H9 (cell line): ENCODE results near the gene TRIM59. TPM values are rescaled to one million over a fixed set of nuclear protein-coding genes. Genes with fewer than 3 reads are reported as not detected.

Source experiments
- DNase-seq: peaks from one replicate; pipeline ENCODE4 v3.0.0-alpha.2; 2017
- H2AFZ ChIP-seq: one replicate; pipeline ENCODE4 v1.6.1; 2013; ENCODE audit warnings: mild to moderate bottlenecking, low read length, control low read depth, moderate library complexity
- H2AK5ac ChIP-seq: 2 replicates; pipeline ENCODE4 v1.6.1; 2013; ENCODE audit warnings: low read length, control low read depth, mixed read lengths; ENCODE audit not compliant: insufficient read length
- H2BK120ac ChIP-seq: one replicate; pipeline ENCODE4 v1.6.1; 2013; ENCODE audit warnings: low read depth, mild to moderate bottlenecking, low read length, control low read depth, inconsistent platforms; ENCODE audit not compliant: poor library complexity, severe bottlenecking
- H2BK12ac ChIP-seq: 2 replicates; pipeline ENCODE4 v1.6.1; 2013; ENCODE audit warnings: low read length, control low read depth, mixed read lengths, low read depth; ENCODE audit not compliant: insufficient read length
- H2BK15ac ChIP-seq: 2 replicates; pipeline ENCODE4 v1.6.1; 2013; ENCODE audit warnings: low read depth, low read length, control low read depth
- H2BK20ac ChIP-seq: one replicate; pipeline ENCODE4 v1.6.1; 2013; ENCODE audit warnings: low read depth, mild to moderate bottlenecking, low read length, control low read depth, inconsistent platforms; ENCODE audit not compliant: poor library complexity, severe bottlenecking
- H2BK5ac ChIP-seq: 2 replicates; pipeline ENCODE4 v1.6.1; 2013; ENCODE audit warnings: low read length, control low read depth, mixed read lengths; ENCODE audit not compliant: insufficient read length
- H3K14ac ChIP-seq: 2 replicates; pipeline ENCODE4 v1.6.1; 2013; ENCODE audit warnings: low read length, control low read depth; ENCODE audit not compliant: insufficient read depth
- H3K18ac ChIP-seq: 2 replicates; pipeline ENCODE4 v1.6.1; 2013; ENCODE audit warnings: low read depth, mild to moderate bottlenecking, mixed read lengths, low read length, control low read depth; ENCODE audit not compliant: insufficient read length
- H3K23ac ChIP-seq: 2 replicates; pipeline ENCODE4 v1.6.1; 2013; ENCODE audit warnings: low read length, control low read depth, mixed read lengths, low read depth; ENCODE audit not compliant: insufficient read length
- H3K23me2 ChIP-seq: 2 replicates; pipeline ENCODE4 v1.6.1; 2013; ENCODE audit warnings: low read depth, mild to moderate bottlenecking, mixed read lengths, low read length, control low read depth; ENCODE audit not compliant: insufficient read length, poor library complexity, severe bottlenecking
- H3K27ac ChIP-seq: 2 replicates; pipeline ENCODE4 v1.5.1; 2013; ENCODE audit warnings: low read length, control low read depth, mixed read lengths, low read depth; ENCODE audit not compliant: insufficient read length
- H3K27me3 ChIP-seq: 2 replicates; pipeline ENCODE4 v1.6.1; 2013; ENCODE audit warnings: low read length, control low read depth, inconsistent platforms; ENCODE audit not compliant: insufficient read depth
- H3K4ac ChIP-seq: 2 replicates; pipeline ENCODE4 v1.6.1; 2013; ENCODE audit warnings: low read depth, mild to moderate bottlenecking, control low read depth, inconsistent platforms, low read length, moderate library complexity
- H3K4me1 ChIP-seq: 2 replicates; pipeline ENCODE4 v1.6.1; 2013; ENCODE audit warnings: low read length, control low read depth, inconsistent platforms; ENCODE audit not compliant: insufficient read depth
- H3K4me2 ChIP-seq: 2 replicates; pipeline ENCODE4 v1.6.1; 2013; ENCODE audit warnings: low read length, control low read depth, mixed read lengths; ENCODE audit not compliant: insufficient read length, insufficient read depth
- H3K56ac ChIP-seq: 2 replicates; pipeline ENCODE4 v1.6.1; 2013; ENCODE audit warnings: low read depth, mild to moderate bottlenecking, mixed read lengths, low read length, control low read depth; ENCODE audit not compliant: insufficient read length
- H3K79me1 ChIP-seq: 2 replicates; pipeline ENCODE4 v1.6.1; 2013; ENCODE audit warnings: low read depth, mild to moderate bottlenecking, moderate library complexity, low read length, control low read depth, inconsistent platforms; ENCODE audit not compliant: insufficient read depth, poor library complexity, severe bottlenecking
- H3K79me2 ChIP-seq: 2 replicates; pipeline ENCODE4 v1.6.1; 2013; ENCODE audit warnings: low read length, control low read depth, inconsistent platforms; ENCODE audit not compliant: insufficient read depth
- H3K9ac ChIP-seq: 2 replicates; pipeline ENCODE4 v1.6.1; 2013; ENCODE audit warnings: low read length, control low read depth, mixed read lengths; ENCODE audit not compliant: insufficient read length; ENCODE audit errors: extremely low read depth
- H3K9me3 ChIP-seq: one replicate; pipeline ENCODE4 v1.6.1; 2013; ENCODE audit warnings: low read depth, low read length, inconsistent platforms; ENCODE audit not compliant: control insufficient read depth
- H3T11ph ChIP-seq: one replicate; pipeline ENCODE4 v1.6.1; 2013; ENCODE audit warnings: mild to moderate bottlenecking, low read length, control low read depth, inconsistent platforms
- H4K20me1 ChIP-seq: one replicate; pipeline ENCODE4 v1.6.1; 2013; ENCODE audit not compliant: control insufficient read depth, insufficient read length, insufficient read depth
- H4K5ac ChIP-seq: 2 replicates; pipeline ENCODE4 v1.6.1; 2013; ENCODE audit warnings: low read depth, mild to moderate bottlenecking, mixed read lengths, low read length, control low read depth; ENCODE audit not compliant: insufficient read length
- H4K8ac ChIP-seq: replicated peaks from 2 replicates; pipeline ENCODE4 v1.6.1; 2013; ENCODE audit warnings: low read length, control low read depth, mixed read lengths, low read depth; ENCODE audit not compliant: insufficient read length
- H4K91ac ChIP-seq: 2 replicates; pipeline ENCODE4 v1.6.1; 2013; ENCODE audit warnings: low read depth, mild to moderate bottlenecking, moderate library complexity, mixed read lengths, low read length, control low read depth; ENCODE audit not compliant: insufficient read length
- H3K27ac Mint-ChIP-seq, 3 experiments: 2 replicates in 2 of 3; 3 replicates in 1 of 3; pipeline ENCODE4 v1.8.0; 2020 to 2021; ENCODE audit warnings: mixed read lengths in 3 of 3, mild to moderate bottlenecking in 1 of 3, moderate library complexity in 1 of 3
- H3K27me3 Mint-ChIP-seq: 2 replicates; pipeline ENCODE4 v1.8.0; 2021; ENCODE audit warnings: low read depth, mild to moderate bottlenecking, moderate library complexity, mixed read lengths
- H3K36me3 Mint-ChIP-seq, 3 experiments: 2 replicates in 2 of 3; 3 replicates in 1 of 3; pipeline ENCODE4 v1.8.0; 2020 to 2021; ENCODE audit warnings: low read depth in 3 of 3, mixed read lengths in 3 of 3; ENCODE audit not compliant: insufficient read depth in 1 of 3
- H3K4me1 Mint-ChIP-seq, 2 experiments: 2 replicates each; pipeline ENCODE4 v1.8.0; 2020; ENCODE audit warnings: mixed read lengths in 2 of 2
- H3K4me3 Mint-ChIP-seq, 2 experiments: 2 replicates in 1 of 2; 3 replicates in 1 of 2; pipeline ENCODE4 v1.8.0; 2020 to 2021; ENCODE audit warnings: mild to moderate bottlenecking in 2 of 2, mixed read lengths in 2 of 2, moderate library complexity in 1 of 2
- H3K9me3 Mint-ChIP-seq, 2 experiments: 2 replicates in 1 of 2; 3 replicates in 1 of 2; pipeline ENCODE4 v1.8.0; 2020; ENCODE audit warnings: mild to moderate bottlenecking in 2 of 2, mixed read lengths in 2 of 2, moderate library complexity in 1 of 2
- WGBS: extraction: QIAGEN DNeasy Blood & Tissue Kit; methylation state at CpG from one replicate; pipeline ENCODE4 v1.1.7; 2013; ENCODE audit warnings: missing lambda C conversion rate, low lambda C conversion rate, mixed read lengths; ENCODE audit not compliant: insufficient read length; ENCODE audit errors: extremely low coverage; 5-methylcytosine and 5-hydroxymethylcytosine counted together
- total RNA-seq: library from RNA; stranded (reverse); gene quantifications from 2 replicates; pipeline ENCODE4 v1.2.1, GENCODE V29; 2021
- TF ChIP-seq, protein P1 (sequence below): fragments of 200-600 bp; sonication (generic); conservative IDR thresholded peaks from 3 replicates; pipeline ENCODE4 v1.8.0; 2021; ENCODE audit warnings: antibody characterized with exemption, mild to moderate bottlenecking

Gene TRIM59
- total RNA-seq, 1 experiment from 2014 or later, result 47.6 TPM

DNA sequence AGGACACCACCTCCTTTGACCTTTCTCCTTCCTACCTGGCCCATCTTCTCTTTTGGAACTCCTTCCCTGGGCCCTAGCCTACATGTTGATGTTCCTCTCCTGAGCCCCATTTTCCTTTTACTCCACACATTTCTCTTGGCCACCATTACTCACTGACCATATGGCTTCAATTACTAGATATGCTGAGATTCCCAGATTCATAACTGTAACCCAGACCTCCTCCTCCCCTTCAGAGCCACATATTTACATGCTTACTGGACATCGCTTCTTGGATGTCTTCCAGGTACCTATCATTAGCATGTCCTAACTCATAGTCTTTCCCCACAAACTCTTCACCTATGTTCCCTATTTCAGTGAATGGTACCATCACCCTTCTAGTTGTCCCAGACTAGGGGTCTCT lies 24.4 kb upstream of the TRIM59 start:
- Histone ChIP-seq H3K9me3 (peaks cover 7% of the 10 kb centered on the region), H3K4me1 (no peaks in the 10 kb centered on the region), H2BK120ac (no peak overlapping the region), H2BK20ac (no peak overlapping the region), H3K23ac (no peak overlapping the region), H2BK15ac (no peak overlapping the region), H3K14ac (no peak overlapping the region), H3K79me2 (no peaks in the 10 kb centered on the region), H3K4ac (no peak overlapping the region), H2AK5ac (no peak overlapping the region), H4K20me1 (no peaks in the 10 kb centered on the region), H4K5ac (no peak overlapping the region), H4K8ac (no peak overlapping the region), H3K18ac (no peak overlapping the region), H3K4me2 (no peak overlapping the region), H2AFZ (no peak overlapping the region), H3K79me1 (no peaks in the 10 kb centered on the region), H3K27ac (no peak overlapping the region), H3K56ac (no peak overlapping the region), H3K27me3 (no peaks in the 10 kb centered on the region), H4K91ac (no peak overlapping the region), H3K23me2 (no peaks in the 10 kb centered on the region), H3T11ph (no peak overlapping the region), H2BK12ac (no peak overlapping the region), H3K9ac (no peak overlapping the region), H2BK5ac (no peak overlapping the region)
- no CpG with 5 or more reads among the region's 1 CpG for WGBS
- peaks cover 16 to 18% of the 10 kb centered on the region in 2 experiments for H3K9me3 Mint-ChIP-seq
- TF ChIP-seq, protein P1, sequence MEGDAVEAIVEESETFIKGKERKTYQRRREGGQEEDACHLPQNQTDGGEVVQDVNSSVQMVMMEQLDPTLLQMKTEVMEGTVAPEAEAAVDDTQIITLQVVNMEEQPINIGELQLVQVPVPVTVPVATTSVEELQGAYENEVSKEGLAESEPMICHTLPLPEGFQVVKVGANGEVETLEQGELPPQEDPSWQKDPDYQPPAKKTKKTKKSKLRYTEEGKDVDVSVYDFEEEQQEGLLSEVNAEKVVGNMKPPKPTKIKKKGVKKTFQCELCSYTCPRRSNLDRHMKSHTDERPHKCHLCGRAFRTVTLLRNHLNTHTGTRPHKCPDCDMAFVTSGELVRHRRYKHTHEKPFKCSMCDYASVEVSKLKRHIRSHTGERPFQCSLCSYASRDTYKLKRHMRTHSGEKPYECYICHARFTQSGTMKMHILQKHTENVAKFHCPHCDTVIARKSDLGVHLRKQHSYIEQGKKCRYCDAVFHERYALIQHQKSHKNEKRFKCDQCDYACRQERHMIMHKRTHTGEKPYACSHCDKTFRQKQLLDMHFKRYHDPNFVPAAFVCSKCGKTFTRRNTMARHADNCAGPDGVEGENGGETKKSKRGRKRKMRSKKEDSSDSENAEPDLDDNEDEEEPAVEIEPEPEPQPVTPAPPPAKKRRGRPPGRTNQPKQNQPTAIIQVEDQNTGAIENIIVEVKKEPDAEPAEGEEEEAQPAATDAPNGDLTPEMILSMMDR, result no peak
- H3K4me3 Mint-ChIP-seq, result no peak overlapping the region
- H3K4me1 Mint-ChIP-seq, result no peaks in the 10 kb centered on the region
- peaks cover 12% of the 10 kb centered on the region for H3K27me3 Mint-ChIP-seq
- H3K27ac Mint-ChIP-seq, result no peak overlapping the region
- no peak for DNase-seq
- peaks cover 7 to 17% (median 14%) of the 10 kb centered on the region in 3 experiments for H3K36me3 Mint-ChIP-seq
